Fibroblast of gingiva (primary cell): ENCODE data around the gene TVP23A.
"Not testable (repeated sequence)": the region's sequence is repeated elsewhere in the genome, so short reads cannot be mapped to it uniquely, and the experiment has no call there.

Experiments used
- DNase-seq: peaks from one replicate; pipeline ENCODE4 v3.0.0-alpha.2; 2011; ENCODE audit warnings: low read depth

The TVP23A gene

DNA sequence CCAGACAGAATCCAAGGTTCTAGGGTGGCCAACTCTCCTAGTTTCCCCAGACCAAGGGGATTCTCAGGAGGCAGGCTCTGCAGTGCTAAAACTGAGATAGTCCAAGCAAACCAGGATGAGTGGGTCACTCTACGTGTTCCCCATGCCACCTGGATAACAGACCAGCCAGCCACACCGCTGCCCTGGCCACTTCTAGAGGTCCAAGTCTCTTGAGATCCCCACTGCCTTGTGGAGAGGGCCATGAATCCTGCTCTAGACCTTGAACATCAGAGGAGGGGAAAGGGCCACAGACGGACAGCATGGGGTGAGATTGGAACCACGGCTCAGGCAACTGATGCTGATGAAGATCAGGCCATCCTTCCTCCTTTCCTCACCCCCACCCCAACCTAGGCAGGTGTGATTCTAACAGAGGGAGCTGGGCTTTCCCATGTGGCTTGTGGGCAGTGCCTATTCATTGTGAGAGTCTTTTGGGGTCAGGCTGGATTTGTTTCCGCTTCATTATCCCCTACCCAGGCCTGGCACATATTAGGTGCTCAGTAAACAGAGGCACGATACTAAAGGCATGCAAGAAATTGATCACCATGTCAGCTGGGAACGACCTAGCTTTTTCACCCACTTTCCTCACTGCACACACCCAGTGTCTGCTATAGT lies 16.8 kb upstream of the TVP23A start:
- DNase-seq, result no peak

DNA sequence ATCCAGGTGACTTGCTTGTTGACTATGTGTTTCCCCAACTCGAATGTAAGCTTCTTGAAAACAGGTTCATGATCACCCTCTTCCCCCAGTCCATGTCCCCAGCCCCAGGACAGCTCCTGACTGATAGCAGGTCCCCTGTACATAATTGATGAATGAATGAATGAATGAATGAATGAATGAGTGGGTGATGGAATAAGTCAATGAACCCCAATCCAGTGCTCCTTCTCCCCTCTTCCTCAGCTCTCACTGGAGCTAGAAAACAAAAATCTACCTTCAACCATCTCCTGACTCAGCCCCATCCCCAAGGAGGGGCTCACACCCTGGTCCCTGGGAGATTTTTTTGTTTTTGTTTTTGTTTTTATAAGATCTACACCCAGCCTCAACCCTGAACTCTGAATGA lies 16.2 kb upstream of the TVP23A start:
- no peak for DNase-seq

DNA sequence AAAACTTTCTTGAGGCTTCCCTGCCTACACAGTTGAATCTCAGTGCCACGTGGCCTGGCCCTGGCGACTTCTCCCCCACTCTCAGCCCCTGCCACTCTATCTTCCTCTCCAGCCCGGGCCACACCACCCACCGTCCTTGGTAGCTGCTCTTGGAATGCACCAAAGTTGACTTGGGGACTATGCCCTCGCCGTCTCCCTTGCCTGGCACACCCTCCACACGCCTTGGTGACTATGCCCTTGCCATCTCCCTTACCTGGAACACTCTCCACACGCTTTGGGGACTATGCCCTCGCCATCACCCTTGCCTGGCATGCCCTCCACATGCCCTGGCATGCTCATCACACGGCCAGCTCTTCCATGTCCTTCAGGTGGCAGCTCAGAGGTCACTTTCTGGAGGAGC lies 15.5 kb upstream of the TVP23A start:
- DNase-seq, result no peak

DNA sequence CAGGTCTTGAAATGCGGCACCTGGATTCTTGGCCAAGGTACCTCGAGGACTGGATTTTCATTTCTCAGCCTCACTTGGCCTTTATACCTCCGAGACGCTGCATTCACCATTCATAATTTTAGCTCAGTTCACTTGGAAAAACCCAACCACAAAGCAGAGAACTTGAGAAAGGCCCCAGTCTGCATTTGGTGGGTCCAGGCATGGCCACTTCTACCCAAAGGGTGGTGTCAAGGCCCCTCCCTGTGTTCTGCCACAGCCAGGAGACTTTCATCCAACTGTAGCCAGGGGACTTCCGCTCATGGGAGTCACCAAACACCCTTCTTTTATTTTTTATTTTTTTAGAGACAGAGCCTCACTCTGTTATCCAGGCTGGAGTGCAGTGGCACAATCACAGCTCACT lies 14.7 kb upstream of the TVP23A start:
- no peak for DNase-seq

DNA sequence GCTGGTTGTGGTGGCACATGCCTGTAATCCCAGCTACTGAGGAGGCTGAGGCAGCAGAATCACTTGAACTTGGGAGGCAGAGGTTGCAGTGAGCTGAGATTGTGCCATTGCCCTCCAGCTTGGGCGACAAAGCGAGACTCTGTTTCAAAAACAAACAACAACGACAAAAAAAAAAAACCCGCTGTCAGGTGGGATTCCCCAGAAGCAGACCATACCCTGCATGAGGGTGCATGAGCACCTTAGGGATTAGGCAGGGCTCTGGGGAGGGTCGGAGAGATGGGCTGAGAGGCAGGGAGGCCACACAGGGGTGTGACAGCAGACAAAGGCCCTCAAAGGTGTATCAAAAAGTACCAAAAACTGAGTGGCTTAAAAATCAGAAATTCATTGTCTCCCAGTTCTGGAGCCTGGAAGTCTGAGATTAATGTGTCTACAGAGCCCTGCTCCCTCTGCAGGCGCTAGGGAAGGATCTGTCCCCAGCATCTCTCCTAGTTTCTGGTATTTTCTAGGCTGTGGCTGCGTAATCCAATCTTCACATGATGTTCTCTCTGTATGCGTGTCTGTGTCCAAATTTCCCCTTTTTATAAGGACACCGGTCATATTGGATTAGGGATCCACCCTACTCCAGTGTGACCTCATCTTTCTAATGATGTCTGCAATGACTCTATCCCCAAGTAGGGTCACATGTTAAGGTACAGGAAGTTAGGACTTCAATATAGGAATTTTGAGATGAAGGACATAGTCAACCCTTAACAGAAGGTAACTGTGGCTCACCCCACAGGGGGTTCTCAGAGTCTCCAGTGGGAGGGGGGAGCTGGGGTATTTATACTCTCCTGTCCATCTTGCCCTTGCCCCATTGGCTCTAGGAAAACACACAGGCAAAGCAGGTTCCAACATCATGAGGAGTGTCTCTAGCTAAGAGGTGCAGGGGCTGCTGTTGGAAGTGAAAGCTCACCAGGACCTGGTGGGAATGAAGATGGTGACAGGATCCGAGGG lies 13.6 kb upstream of the TVP23A start:
- no peak for DNase-seq

DNA sequence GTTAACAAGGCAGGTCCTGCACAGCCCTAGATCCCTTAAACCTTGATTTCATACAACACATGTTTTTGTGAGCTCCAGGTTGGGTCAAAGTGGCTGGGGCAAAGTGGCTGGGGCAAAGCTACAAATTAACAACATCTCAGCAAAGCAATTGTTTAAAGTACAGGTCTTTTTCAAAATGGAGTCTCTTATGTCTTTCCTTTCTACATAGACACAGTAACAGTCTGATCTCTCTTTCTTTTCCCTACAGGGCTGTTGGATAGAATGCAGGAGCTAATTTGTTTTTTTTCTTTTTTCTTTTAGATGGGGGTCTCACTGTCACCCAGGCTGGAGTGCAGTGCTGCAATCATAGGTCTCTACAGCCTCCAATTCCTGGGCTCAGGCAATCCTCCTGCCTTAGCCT lies 11.6 kb upstream of the TVP23A start:
- not testable (repeated sequence) for DNase-seq

DNA sequence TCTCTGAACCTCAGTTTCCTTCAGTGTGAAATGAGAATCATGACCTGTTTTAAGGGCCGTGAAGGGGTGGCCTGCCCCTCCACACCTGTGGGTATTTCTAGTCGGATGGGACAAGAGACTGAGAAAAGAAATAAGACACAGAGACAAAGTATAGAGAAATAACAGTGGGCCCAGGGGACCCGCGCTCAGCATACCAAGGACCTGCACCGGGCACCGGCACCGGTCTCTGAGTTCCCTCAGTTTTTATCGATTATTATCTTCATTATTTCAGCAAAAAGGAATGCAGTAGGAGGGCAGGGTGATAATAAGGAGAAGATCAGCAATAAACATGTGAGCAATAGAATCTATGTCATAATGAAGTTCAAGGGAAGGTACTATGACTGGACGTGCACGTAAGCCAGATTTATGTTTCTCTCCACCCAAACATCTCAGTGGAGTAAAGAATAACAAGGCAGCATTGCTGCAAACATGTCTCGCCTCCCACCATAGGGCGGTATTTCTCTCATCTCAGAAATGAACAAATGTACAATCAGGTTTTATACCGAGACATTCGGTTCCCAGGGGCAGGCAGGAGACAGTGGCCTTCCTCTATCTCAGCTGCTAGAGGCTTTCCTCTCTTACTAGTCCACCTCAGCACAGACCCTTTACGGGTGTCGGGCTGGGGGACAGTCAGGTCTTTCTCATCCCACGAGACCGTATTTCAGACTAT lies 10.9 kb upstream of the TVP23A start:
- not testable (repeated sequence) for DNase-seq

DNA sequence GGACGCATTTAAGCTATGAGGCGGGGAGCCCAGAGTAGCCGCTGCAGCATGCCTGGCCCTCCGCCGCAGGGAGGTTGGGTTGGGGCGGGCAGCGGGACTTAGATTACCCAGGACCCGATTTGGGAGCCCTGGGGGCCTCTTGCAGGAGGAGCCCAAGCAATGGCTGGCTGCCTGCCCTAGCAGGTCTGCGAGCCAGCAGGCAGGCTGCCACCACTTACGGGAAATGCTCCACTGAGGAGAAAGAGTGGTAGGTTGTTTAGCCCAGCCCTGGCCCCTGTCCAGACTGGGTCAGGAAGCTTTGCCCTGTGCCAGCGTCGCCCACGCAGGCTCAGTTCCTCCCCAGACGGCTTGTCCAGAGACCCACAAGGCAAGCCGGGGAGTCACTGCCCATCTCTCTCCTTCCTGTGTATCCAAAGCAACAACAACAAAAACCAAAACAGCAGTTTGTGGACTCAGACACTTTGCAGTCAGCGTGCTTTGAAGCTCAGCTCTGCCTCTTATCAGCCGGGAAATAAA lies 10.3 kb upstream of the TVP23A start:
- peak; percentile 96 for DNase-seq

DNA sequence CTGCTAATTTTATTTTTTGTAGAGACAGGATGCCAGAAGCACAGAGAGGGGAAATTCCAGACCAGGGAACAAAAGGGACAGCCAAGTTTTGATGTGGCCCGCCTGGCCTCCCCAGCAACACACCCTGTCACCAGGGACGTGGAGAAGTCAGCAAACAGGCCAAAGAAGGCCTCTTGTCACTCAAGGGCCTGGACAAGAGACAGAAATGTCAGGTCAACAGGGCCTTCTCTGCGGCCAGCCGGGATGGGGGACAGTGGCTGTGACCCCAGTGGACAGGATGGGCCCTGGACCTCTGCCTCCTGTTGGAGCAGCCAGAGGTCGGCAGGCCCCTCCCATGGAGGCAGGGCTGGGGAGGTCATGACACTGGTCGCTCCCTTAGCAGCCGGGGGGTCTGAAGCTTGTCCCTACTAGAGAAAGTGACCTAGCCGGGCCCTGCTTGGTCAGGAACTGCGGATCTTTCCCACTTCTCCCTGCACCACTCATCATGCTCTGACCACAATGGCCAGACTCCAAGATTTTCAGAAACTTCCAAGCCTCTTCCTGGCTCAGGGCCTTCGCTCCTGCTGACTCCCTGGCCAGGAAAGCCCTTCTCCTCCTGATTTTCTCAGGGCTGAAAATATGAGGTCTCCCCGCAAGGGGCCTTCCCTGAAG lies 9.2 kb upstream of the TVP23A start:
- peak; percentile 79 for DNase-seq

DNA sequence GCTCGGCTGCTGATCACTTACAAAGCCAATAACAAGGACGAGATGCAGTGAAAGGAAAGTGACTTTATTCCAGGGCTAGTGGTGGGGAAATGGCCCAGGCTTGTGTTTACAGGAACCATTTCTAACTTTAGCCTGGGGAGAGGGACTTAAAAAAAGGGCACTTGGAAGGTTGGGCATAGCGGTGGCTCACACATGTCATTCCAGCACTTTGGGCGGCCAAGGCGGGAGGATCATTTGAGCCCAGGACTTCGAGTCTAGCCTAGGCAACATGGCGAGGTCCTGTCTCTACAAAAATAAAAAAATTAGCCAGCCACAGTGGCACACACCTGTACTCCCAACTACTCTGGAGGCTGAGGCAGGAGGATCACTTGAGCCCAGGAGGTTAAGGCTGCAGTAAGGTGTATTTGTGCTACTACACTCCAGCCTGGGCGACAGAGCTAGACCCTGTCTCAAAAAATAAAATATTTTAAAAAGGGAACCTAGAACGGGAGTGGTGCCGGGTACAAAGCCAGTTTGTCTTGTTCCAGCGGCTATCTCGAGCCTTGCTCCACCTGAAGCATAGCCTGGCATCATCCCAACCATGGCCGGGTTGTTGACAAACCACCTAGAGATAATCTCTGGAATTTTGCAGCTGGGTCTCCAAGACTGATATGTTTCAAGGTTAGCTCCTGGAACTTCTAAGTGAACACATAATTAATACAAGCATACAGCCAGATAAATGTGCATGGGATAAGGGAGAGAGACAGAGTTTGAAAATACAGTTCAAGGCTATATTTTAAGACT lies 5.7 kb upstream of the TVP23A start:
- no peak for DNase-seq

DNA sequence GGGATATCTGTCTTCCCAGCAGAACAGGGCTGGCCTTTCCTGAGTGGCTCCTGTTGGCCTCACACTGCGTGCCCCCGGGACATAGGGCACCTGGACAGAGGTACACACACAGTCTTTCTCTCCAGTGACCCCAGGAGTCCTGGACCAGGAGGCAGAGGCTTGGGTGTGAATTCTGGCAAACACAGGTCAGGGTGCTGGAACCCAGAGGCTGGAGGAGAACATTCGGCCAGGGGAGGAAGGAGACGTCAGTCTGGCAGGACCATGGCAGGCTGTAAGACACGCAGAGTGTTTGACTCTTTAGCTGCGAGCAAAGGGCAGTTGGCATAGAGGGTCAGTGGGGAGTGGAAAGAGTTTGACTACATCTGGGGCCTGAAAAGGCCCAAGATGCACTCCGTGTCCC lies 4.1 kb upstream of the TVP23A start:
- no peak for DNase-seq

DNA sequence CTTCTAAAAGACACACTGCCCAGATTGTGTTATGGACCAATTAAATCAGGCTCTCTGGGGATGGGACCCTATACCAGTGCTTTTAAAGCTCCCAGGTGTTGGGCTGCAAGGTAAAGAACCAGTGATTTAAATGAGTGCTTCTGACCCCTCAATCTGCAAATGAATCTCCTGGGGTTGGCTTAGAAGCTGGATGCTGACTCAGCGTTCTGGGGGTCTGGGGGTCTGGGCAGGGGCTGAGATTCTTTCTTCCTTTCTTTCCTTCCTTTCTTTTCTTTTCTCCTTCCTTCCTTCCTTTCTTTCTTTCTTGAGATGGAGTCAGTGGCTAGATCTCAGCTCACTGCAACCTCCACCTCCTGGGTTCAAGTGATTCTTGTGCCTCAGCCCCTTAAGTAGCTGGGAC lies 2.0 kb upstream of the TVP23A start:
- no peak for DNase-seq

DNA sequence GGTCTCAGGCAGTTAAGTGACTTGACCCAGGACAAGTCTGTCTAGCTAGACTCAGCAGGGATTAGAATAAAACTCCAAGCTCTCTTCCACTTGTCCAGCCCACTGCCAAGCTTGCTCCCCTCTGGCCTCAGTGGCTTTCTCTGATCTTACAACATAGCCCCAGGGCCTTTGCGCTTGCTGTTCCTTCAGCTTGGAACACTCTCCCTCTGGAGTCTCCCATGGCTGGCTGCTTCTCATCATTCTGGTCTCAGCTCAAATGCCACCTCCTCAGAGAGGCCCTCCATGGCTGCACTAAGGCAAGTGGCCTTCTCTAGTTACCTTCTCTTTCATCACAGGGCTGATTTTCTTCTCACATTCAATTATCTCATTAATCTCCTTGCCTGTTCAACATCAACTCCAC lies 1.1 kb downstream of the TVP23A start:
- no peak for DNase-seq

DNA sequence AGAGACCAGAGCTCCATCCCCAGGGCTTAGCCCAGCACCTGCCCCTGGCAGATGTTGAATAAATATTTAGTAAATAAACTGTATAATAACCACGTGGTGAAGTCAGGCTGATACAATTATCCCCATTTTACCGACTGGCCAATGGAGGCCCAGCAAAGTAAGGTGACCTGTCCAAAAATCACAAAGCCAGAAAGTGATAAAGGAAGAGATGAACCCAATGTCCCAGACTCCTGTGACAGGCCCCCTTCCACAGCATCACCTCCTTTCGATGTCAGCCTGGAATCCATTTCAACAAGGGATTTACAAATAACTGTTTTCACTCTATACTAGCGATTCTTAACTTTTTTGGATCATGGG lies 5.5 kb downstream of the TVP23A start:
- no peak for DNase-seq

DNA sequence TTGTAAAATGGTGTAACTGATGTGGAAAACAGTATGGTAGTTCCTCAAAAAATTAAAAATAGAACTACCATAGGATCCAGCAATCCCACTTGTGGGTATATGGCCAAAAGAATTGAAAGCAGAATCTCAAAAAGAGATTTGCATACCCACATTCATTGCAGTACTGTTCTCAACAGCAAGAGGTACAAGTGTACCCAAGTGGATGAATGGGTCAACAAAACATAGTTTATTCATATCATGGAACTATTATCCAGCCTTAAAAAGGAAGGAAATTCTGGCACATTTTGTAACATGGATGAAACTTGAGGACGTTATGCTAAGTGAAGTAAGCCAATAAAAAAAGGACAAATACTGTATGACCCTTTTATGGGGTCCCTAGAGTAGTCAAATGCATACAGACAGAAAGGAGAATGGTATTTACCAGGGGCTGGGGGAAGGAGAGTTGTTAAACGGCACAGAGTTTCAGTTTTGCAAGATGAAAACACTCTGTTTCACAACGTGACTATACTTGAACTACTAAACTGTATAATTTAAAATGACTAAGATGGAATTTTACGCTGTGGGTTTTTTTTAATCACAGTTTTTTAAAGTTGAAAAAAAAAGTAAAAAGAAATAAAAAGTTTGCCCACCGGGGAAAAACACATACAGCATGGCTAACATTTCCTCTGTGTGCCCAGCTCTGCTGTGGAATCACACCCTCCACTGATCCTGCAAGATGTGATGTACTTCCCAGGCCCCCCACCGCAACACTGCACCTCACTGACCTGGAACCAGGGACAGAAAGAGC lies 6.1 kb downstream of the TVP23A start:
- no peak for DNase-seq

DNA sequence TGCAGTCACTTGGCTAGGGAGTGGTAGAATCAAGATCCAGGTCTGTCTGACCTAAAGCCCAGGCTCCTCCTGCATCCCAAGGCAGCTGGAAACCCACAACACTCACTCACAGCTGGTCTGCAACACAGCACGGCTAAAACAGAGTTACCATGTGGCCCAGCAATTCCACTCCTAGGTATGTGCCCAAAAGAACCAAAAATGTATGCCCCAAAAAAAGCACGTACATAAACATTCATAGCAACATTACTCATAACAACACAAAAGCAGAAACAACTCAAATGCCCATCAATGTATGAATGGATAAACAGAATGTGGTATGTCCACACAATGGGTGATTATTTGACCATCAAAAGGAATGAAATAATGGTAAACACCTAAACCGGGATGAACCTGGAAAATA lies 8.9 kb downstream of the TVP23A start:
- DNase-seq, result no peak

DNA sequence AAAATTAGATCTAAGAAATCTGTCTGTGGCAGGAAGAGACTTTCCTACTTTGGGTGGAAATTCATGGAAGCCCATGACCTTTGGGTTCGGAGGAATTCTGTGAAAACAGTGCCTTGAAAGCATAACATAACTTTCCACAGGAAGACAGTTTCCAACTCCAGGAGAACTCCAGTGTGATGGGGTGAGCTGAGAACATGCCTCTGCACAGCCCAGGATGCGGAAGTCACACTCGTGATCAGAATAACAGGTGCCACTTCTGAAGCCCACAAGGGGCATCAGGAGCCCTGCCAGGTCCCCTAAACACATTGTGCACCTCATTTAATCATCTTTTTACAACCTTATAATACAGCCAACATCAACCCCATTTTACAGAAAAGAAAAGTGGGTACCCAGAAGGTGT lies 9.7 kb downstream of the TVP23A start:
- DNase-seq, result no peak

DNA sequence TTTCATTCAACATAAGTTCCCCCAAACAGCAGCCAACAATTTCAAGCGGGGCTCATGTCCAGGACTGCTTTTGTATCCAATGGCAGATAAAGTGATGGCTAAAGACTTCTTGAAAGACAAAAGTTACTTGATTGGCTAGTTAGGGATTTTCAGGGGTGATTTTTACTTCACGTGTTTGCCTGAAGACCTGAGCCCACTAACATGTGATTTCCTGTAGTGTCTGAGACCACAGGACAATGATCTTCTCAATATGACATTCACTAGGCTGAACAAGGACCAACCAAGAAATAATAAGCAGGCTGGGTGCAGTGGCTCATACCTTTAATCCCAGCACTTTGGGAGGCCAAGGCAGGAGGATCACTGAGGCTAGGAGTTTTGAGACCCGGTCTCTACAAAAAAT lies 10.4 kb downstream of the TVP23A start:
- no peak for DNase-seq

DNA sequence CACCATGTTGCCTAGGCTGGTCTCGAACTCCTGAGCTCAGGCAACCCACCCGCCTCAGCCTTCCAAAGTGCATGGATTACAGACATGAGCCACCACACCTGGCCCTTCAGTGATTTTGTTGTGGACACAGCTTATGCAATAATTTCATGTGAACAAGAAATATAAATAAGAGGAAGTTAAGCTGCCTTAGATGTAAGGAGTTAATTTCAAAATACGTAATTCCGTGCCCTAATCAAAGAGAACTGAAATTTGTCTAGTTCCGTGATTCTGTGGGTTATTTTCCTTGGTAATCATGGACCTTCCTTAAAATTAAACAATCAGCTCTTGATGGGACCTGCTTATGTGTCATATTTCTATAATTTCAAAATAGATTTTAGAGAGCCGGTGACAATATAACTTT lies 11.9 kb downstream of the TVP23A start:
- no peak for DNase-seq

DNA sequence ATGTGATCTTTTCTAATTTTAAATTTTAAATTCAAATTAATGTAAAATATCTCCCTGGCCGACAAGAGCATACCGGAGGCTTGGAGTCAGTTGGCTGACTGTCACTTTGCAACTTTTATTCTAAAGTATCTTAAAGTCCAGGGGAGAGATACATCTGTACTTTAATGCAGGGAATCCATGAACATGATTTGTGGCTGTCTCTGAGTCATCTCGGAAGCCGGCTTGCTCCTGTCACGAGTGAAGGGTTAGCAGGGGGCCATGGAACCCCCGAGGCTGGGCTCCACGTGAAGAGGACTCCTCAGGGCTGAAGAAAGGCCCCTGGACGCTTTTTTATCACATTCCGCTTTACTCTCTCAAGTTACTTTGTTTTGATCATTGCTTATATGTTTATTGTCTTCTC lies 13.3 kb downstream of the TVP23A start:
- no peak for DNase-seq

DNA sequence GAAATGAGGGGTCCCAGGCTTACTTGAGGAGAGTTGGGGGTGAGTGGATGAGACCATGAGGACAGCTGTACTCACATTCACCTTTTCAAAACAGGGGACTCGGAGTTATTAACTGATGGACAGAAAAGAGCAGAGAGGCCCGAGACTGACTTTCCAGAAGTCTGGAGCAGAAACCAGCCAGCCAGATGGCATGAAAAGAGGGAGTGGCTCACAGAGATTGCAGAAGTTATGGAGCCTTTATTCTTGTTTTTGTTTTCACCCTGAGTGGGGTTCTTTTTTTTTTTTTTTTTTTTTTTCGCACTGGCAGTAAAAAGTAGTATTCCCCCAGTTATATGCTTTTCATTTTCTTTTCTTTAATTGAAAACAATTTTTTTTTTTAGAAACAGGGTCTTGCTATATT lies 18.9 kb downstream of the TVP23A start:
- no peak for DNase-seq
